Adrenal gland (tissue), 12 donors: ENCODE results near the gene SLC38A1. TPM values are rescaled to one million over a fixed set of nuclear protein-coding genes. Genes with fewer than 3 reads are reported as not detected.

Source experiments
- DNase-seq, 7 donors: peaks; one replicate each; pipeline ENCODE4 v3.0.0-alpha.2; 2019 to 2020
- H3K27ac ChIP-seq, 5 donors: fragments of 200-600 bp; sonication (generic) in 4 of 5; 1 replicate in 3 of 5; 2 replicates in 2 of 5; pipeline versions ENCODE4 v1.5.1 to v1.8.0; 2016 to 2020; ENCODE audit warnings: mild to moderate bottlenecking in 1 of 5
- H3K27me3 ChIP-seq: fragments of 200-600 bp; 2 replicates; pipeline ENCODE4 v1.8.0; 2021
- H3K36me3 ChIP-seq, 2 donors: fragments of 200-600 bp; replicated peaks in 1 of 2; 1 replicate in 1 of 2; 2 replicates in 1 of 2; pipeline versions ENCODE4 v1.5.1 to v1.8.0; 2018 to 2022
- H3K4me1 ChIP-seq, 2 donors: fragments of 200-600 bp; replicated peaks in 1 of 2; 1 replicate in 1 of 2; 2 replicates in 1 of 2; pipeline versions ENCODE4 v1.5.1 to v1.8.0; 2018 to 2021
- H3K4me3 ChIP-seq, 4 donors: fragments of 200-600 bp; sonication (generic) in 3 of 4; one replicate each; pipeline ENCODE4 v1.5.1; 2016 to 2018
- H3K9me3 ChIP-seq, 3 donors: fragments of 200-600 bp; sonication (generic) in 1 of 3; replicated peaks in 1 of 3; 1 replicate in 2 of 3; 2 replicates in 1 of 3; pipeline versions ENCODE4 v1.5.1 to v1.8.0; 2016 to 2021
- CTCF ChIP-seq, 6 experiments: fragments of 450-650 bp in 4 of 6; fragments of 200-600 bp in 2 of 6; sonication (generic) in 1 of 6; IDR thresholded peaks; 1 replicate in 5 of 6; 2 replicates in 1 of 6; pipeline versions ENCODE4 v1.5.1 to v1.8.0; 2016 to 2021; ENCODE audit warnings: antibody characterized with exemption in 6 of 6, mild to moderate bottlenecking in 2 of 6, moderate library complexity in 1 of 6
- POLR2A ChIP-seq, 2 donors: fragments of 450-650 bp; IDR thresholded peaks; one replicate each; pipeline ENCODE4 v1.6.1; 2017; ENCODE audit warnings: antibody characterized with exemption in 2 of 2, mild to moderate bottlenecking in 2 of 2, moderate library complexity in 1 of 2
- WGBS, 4 donors: extraction: QIAGEN DNeasy Blood & Tissue Kit in 2 of 4; methylation state at CpG; one replicate each; pipeline versions ENCODE4 v1.1.5 to v1.1.7; 2013 to 2017; 5-methylcytosine and 5-hydroxymethylcytosine counted together
- intact Hi-C, 2 donors: fragments of 100-400 bp; cut with DNase I; formaldehyde crosslinking; loops; one replicate each; pipeline versions ENCODE4 v1.14.1 to v1.15.0; 2022 to 2023
- polyA plus RNA-seq, 3 donors: library from polyadenylated mRNA; stranded (reverse); fragments of 200-250 nt in 2 of 3; fragments of 350-450 nt in 1 of 3; fragmentation: Illumina TruSeq in 1 of 3; extraction: RNeasy Lipid Tissue Mini Kit (QIAGEN cat#74804) in 1 of 3; gene quantifications; one replicate each; pipeline ENCODE4 v1.2.3, GENCODE V29; 2013 to 2014
- total RNA-seq, 9 donors: library from RNA; depleted of rRNA in 4 of 9; stranded (reverse); fragments of >200 nt in 4 of 9; fragments of 120-200 nt in 1 of 9; fragmentation: NEBNext Ultra II Directional in 1 of 9; extraction: Animal tissue kit (Norgen Biotek cat#: 25700) in 1 of 9; gene quantifications; one replicate each; pipeline versions ENCODE4 v1.1.0 to v1.2.4, GENCODE V29; 2013 to 2023
- donor health status: healthy with polysubstance abuse.
- donor health status: Bipolar disorder and iron deficiency.
- donor health status: DM: yes; HTN: yes; CAD: no.
- donor health status: DM: no; HTN: no; CAD: no.
- donor health status: DM: no; HTN: no; CAD: no.
- donor health status: DM: yes; HTN: yes; CAD: no.

The SLC38A1 gene
- total and polyA plus RNA-seq, 12 donors: 2.4 to 14.8 (median 6.1) TPM

- Histone ChIP-seq H3K36me3 (no peaks in the 10 kb centered on the region), H3K4me1 (no peaks in the 10 kb centered on the region), H3K9me3 (no peaks in the 10 kb centered on the region), H3K4me3 (no peak overlapping the region), H3K27ac (no peak overlapping the region), H3K27me3 (no peaks in the 10 kb centered on the region)
- no peak for DNase-seq
- TF ChIP-seq POLR2A (IDR thresholded peaks at IDR 0.05) (no peak), CTCF (IDR thresholded peaks at IDR 0.05) (no peak)
- intact Hi-C loops: no loop called here
- 76 to 85% (median 78%) methylated on average over 12 of the region's 12 CpGs for whole genome bisulfite sequencing, 4 donors
Observed at GRCh38 chr12:46209914-46210872, 58.6 kb downstream of the SLC38A1 start.

- Histone ChIP-seq H3K27ac (no peak overlapping the region), H3K36me3 (no peaks in the 10 kb centered on the region), H3K9me3 (no peaks in the 10 kb centered on the region), H3K4me3 (no peak overlapping the region), H3K4me1 (no peaks in the 10 kb centered on the region), H3K27me3 (no peaks in the 10 kb centered on the region)
- TF ChIP-seq CTCF (IDR thresholded peaks at IDR 0.05) (no peak), POLR2A (IDR thresholded peaks at IDR 0.05) (no peak)
- intact Hi-C loops: no loop called here
- DNase-seq: no peak
- 76 to 82% (median 81%) methylated on average over 4 of the region's 4 CpGs for WGBS, 4 donors
Observed at GRCh38 chr12:46209170-46209569, 59.7 kb downstream of the SLC38A1 start.

GRCh38 chr12:46208370-46208769 lies 60.5 kb downstream of the SLC38A1 start:
- no peaks in the 10 kb centered on the region for H3K4me1 ChIP-seq
- no peaks in the 10 kb centered on the region for H3K9me3 ChIP-seq
- intact Hi-C loops: no loop called here
- no peak for TF ChIP-seq CTCF (IDR thresholded peaks at IDR 0.05)
- no peak for TF ChIP-seq POLR2A (IDR thresholded peaks at IDR 0.05)
- H3K36me3 ChIP-seq: no peaks in the 10 kb centered on the region
- no peaks in the 10 kb centered on the region for H3K27me3 ChIP-seq
- no peak for DNase-seq
- H3K4me3 ChIP-seq: no peak overlapping the region
- H3K27ac ChIP-seq: no peak overlapping the region

GRCh38 chr12:46207644-46208043 lies 61.2 kb downstream of the SLC38A1 start:
- H3K27ac ChIP-seq: no peak overlapping the region
- TF ChIP-seq POLR2A (IDR thresholded peaks at IDR 0.05): no peak
- DNase-seq: no peak
- H3K9me3 ChIP-seq: no peaks in the 10 kb centered on the region
- H3K27me3 ChIP-seq: no peaks in the 10 kb centered on the region
- H3K36me3 ChIP-seq: no peaks in the 10 kb centered on the region
- H3K4me3 ChIP-seq: no peak overlapping the region
- intact Hi-C loops: no loop called here
- no peaks in the 10 kb centered on the region for H3K4me1 ChIP-seq

GRCh38 chr12:46206471-46206870 lies 62.4 kb downstream of the SLC38A1 start:
- Histone ChIP-seq H3K9me3 (no peaks in the 10 kb centered on the region), H3K27ac (no peak overlapping the region), H3K27me3 (no peaks in the 10 kb centered on the region), H3K4me3 (no peak overlapping the region), H3K4me1 (no peaks in the 10 kb centered on the region), H3K36me3 (no peaks in the 10 kb centered on the region)
- WGBS, 4 donors: 58 to 73% (median 69%) methylated on average over 3 of the region's 3 CpGs
- intact Hi-C loops: no loop called here
- no peak for DNase-seq
- no peak for TF ChIP-seq POLR2A (IDR thresholded peaks at IDR 0.05)
- TF ChIP-seq CTCF (IDR thresholded peaks at IDR 0.05): no peak
